Cardiac muscle cell (in vitro differentiated cells and primary cell): ENCODE results near the gene MOB3B. TPM values are rescaled to one million over a fixed set of nuclear protein-coding genes. Genes with fewer than 3 reads are reported as not detected.

ENCODE experiments used
- DNase-seq, 2 donors: peaks; one replicate each; pipeline versions ENCODE4 v3.0.0 to v3.0.0-alpha.2; 2010 to 2017; ENCODE audit warnings: low read depth in 1 of 2, low spot score in 1 of 2
- H3K27ac ChIP-seq: fragments of 200-600 bp; sonication (generic); 2 replicates; pipeline ENCODE4 v1.5.1; 2016
- H3K27me3 ChIP-seq: fragments of 200-600 bp; sonication (generic); 2 replicates; pipeline ENCODE4 v1.6.0; 2016; ENCODE audit warnings: control low read depth
- H3K36me3 ChIP-seq: fragments of 200-600 bp; sonication (generic); 2 replicates; pipeline ENCODE4 v1.5.1; 2016; ENCODE audit warnings: control low read depth
- H3K4me1 ChIP-seq: fragments of 200-600 bp; sonication (generic); 2 replicates; pipeline ENCODE4 v1.8.1; 2017; ENCODE audit warnings: low read depth, mild to moderate bottlenecking, mixed run types
- H3K4me3 ChIP-seq: fragments of 200-600 bp; sonication (generic); 2 replicates; pipeline ENCODE4 v1.5.1; 2016; ENCODE audit warnings: mild to moderate bottlenecking
- H3K9me3 ChIP-seq: fragments of 200-600 bp; sonication (generic); 2 replicates; pipeline ENCODE4 v1.5.1; 2017; ENCODE audit warnings: low read depth, mild to moderate bottlenecking, control low read depth
- polyA plus RNA-seq: library from polyadenylated mRNA; unstranded; fragments of >200 nt; fragmentation: Nextera tagmentation; extraction: Ambion mirVana; gene quantifications from 2 replicates; pipeline ENCODE4 v1.2.1, GENCODE V29; 2016
- total RNA-seq: library from RNA; depleted of rRNA; stranded (reverse); fragments of >200 nt; gene quantifications from 2 replicates; pipeline ENCODE4 v1.2.3, GENCODE V29; 2016
- TF ChIP-seq, protein P1 (sequence below): IDR thresholded peaks from 2 replicates; pipeline ENCODE4 v1.5.1; 2012; ENCODE audit warnings: low read depth, mild to moderate bottlenecking, low read length

MOB3B gene
- total and polyA plus RNA-seq, 2 experiments from 2014 or later, result 0.74 to 1.7 TPM

- Histone ChIP-seq H3K9me3 (no peaks in the 10 kb centered on the region), H3K4me3 (no peak overlapping the region), H3K36me3 (no peaks in the 10 kb centered on the region), H3K4me1 (no peaks in the 10 kb centered on the region), H3K27ac (no peak overlapping the region), H3K27me3 (no peaks in the 10 kb centered on the region)
- TF ChIP-seq, protein P1, sequence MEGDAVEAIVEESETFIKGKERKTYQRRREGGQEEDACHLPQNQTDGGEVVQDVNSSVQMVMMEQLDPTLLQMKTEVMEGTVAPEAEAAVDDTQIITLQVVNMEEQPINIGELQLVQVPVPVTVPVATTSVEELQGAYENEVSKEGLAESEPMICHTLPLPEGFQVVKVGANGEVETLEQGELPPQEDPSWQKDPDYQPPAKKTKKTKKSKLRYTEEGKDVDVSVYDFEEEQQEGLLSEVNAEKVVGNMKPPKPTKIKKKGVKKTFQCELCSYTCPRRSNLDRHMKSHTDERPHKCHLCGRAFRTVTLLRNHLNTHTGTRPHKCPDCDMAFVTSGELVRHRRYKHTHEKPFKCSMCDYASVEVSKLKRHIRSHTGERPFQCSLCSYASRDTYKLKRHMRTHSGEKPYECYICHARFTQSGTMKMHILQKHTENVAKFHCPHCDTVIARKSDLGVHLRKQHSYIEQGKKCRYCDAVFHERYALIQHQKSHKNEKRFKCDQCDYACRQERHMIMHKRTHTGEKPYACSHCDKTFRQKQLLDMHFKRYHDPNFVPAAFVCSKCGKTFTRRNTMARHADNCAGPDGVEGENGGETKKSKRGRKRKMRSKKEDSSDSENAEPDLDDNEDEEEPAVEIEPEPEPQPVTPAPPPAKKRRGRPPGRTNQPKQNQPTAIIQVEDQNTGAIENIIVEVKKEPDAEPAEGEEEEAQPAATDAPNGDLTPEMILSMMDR, result no peak
- DNase-seq, result no peak
These were observed 7.4 kb upstream of the MOB3B start for GRCh38 chr9:27537027-27537435.

- Histone ChIP-seq H3K4me3 (no peak overlapping the region), H3K27me3 (no peaks in the 10 kb centered on the region), H3K36me3 (no peaks in the 10 kb centered on the region), H3K4me1 (no peaks in the 10 kb centered on the region), H3K9me3 (no peaks in the 10 kb centered on the region), H3K27ac (no peak overlapping the region)
- TF ChIP-seq, protein P1, result no peak
- DNase-seq, result no peak
These were observed 6.6 kb upstream of the MOB3B start for GRCh38 chr9:27536168-27536567.

DNA sequence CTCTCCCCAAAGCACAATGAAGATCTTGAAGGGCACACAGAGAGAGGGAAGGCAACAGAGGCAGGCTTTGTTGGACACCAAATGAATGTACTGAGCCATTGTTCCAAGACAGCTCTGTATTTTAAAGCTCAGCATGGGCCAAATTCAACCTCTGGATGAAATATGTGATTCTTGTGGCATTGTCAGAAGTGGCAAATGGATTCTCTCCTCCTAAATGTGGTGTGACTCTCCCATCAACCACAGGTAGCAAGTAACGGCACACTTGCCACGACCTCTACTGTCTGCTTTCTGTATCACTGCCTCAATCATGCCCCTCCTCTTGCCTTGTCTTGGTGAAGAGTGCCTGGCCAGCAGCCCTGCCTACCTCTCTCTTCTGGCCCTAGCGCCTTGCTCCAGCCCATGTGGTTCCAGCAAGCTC, 6.1 kb upstream of the MOB3B start:
- Histone ChIP-seq H3K9me3 (no peaks in the 10 kb centered on the region), H3K4me1 (no peaks in the 10 kb centered on the region), H3K4me3 (no peak overlapping the region), H3K27ac (no peak overlapping the region), H3K36me3 (no peaks in the 10 kb centered on the region), H3K27me3 (no peaks in the 10 kb centered on the region)
- TF ChIP-seq, protein P1, result no peak
- DNase-seq, result no peak

- TF ChIP-seq, protein P1, result no peak
These were observed 5.1 kb upstream of the MOB3B start for GRCh38 chr9:27534658-27535209.

GRCh38 chr9:27534131-27534530, 4.5 kb upstream of the MOB3B start:
- TF ChIP-seq, protein P1, result no peak
- Histone ChIP-seq H3K27me3 (no peaks in the 10 kb centered on the region), H3K4me1 (no peaks in the 10 kb centered on the region), H3K36me3 (no peaks in the 10 kb centered on the region), H3K27ac (no peak overlapping the region), H3K4me3 (no peak overlapping the region), H3K9me3 (no peaks in the 10 kb centered on the region)
- DNase-seq, result no peak

More at GRCh38 chr9:27534658-27535209, 5.1 kb upstream of the MOB3B start:
- H3K27me3 ChIP-seq, result no peaks in the 10 kb centered on the region
- no peaks in the 10 kb centered on the region for H3K9me3 ChIP-seq
- DNase-seq, result no peak
- H3K36me3 ChIP-seq, result no peaks in the 10 kb centered on the region
- no peaks in the 10 kb centered on the region for H3K4me1 ChIP-seq
- no peak overlapping the region for H3K4me3 ChIP-seq
- H3K27ac ChIP-seq, result no peak overlapping the region
